ENCODE data around the gene TNFRSF17. TPM values are rescaled to one million over a fixed set of nuclear protein-coding genes. Genes with fewer than 3 reads are reported as not detected.

The TNFRSF17 gene
- total and polyA plus RNA-seq, 10 of the 15 experiments (the other 5 are each of a cell fraction or from before 2014, with no cell fraction given): 106 to 461 (median 179) TPM

DNA sequence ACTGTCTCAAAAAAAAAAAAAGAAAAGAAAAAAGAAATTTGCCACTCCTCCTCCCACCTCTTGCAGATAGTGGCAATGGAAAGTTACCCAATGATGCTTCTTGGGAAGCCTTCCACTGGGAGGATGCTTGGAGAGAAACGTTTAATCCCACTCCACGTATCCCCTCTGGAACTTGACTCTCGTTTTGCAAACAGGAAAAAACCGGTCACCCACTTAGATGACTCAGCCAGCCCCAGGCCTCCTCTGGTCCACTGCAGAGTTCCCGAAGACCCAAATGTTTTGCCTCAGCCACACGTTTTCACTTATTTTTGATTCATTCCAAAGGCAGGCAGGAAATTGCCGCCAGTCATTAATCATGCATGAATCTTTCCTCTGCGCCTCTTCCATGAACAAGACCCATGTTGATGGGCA is 9.3 kb upstream of the TNFRSF17 start:
- Histone ChIP-seq H3K27me3 (replicated peaks in 1 of 2; ENCODE audit: control insufficient read depth in 2 of 2, insufficient read depth in 2 of 2, low read length in 1 of 2) (no peaks in the 10 kb centered on the region), H3K4me3 (no peak overlapping the region), H2AFZ (ENCODE audit: control insufficient read depth, low read depth, low read length) (no peak overlapping the region), H3K9me3 (replicated peaks; ENCODE audit: control insufficient read depth, insufficient read depth, low read length) (no peaks in the 10 kb centered on the region), H3K4me2 (ENCODE audit: control insufficient read depth, insufficient read depth) (no peak overlapping the region), H4K20me1 (ENCODE audit: control insufficient read depth, insufficient read depth) (no peaks in the 10 kb centered on the region), H3K9ac (ENCODE audit: control insufficient read depth, insufficient read depth, low read length) (no peak overlapping the region), H3K4me1 (ENCODE audit: control insufficient read depth, insufficient read depth, low read length) (peaks cover 18% of the 10 kb centered on the region), H3K79me2 (ENCODE audit: control insufficient read depth, insufficient read depth, low read length) (no peaks in the 10 kb centered on the region), H3K27ac (ENCODE audit: control insufficient read depth, insufficient read depth) (no peak overlapping the region), H3K36me3 (ENCODE audit: control insufficient read depth in 2 of 2, insufficient read depth in 2 of 2, low read length in 1 of 2) (no peaks in the 10 kb centered on the region)
- TF ChIP-seq ZNF622 (IDR thresholded peaks at IDR 0.05): no peak
- TF ChIP-seq ZBED1 (IDR thresholded peaks at IDR 0.05; ENCODE audit: borderline replicate concordance): no peak
- no peak for TF ChIP-seq ESRRA (IDR thresholded peaks at IDR 0.05; ENCODE audit: low read length)
- no peak for TF ChIP-seq ASH2L (IDR thresholded peaks at IDR 0.05; ENCODE audit: borderline replicate concordance, low read depth)
- TF ChIP-seq, protein P1, sequence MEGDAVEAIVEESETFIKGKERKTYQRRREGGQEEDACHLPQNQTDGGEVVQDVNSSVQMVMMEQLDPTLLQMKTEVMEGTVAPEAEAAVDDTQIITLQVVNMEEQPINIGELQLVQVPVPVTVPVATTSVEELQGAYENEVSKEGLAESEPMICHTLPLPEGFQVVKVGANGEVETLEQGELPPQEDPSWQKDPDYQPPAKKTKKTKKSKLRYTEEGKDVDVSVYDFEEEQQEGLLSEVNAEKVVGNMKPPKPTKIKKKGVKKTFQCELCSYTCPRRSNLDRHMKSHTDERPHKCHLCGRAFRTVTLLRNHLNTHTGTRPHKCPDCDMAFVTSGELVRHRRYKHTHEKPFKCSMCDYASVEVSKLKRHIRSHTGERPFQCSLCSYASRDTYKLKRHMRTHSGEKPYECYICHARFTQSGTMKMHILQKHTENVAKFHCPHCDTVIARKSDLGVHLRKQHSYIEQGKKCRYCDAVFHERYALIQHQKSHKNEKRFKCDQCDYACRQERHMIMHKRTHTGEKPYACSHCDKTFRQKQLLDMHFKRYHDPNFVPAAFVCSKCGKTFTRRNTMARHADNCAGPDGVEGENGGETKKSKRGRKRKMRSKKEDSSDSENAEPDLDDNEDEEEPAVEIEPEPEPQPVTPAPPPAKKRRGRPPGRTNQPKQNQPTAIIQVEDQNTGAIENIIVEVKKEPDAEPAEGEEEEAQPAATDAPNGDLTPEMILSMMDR (IDR thresholded peaks at IDR 0.05 in 2 of 3, conservative IDR thresholded peaks at IDR 0.05 in 1 of 3; ENCODE audit: control insufficient read depth in 2 of 3, extremely low read depth in 1 of 3, insufficient read depth in 1 of 3, low read depth in 3 of 3, low read length in 3 of 3): no peak
- TF ChIP-seq SPI1 (IDR thresholded peaks at IDR 0.05; ENCODE audit: borderline replicate concordance, insufficient read depth, low read depth, low read length): no peak
- TF ChIP-seq, protein P2, sequence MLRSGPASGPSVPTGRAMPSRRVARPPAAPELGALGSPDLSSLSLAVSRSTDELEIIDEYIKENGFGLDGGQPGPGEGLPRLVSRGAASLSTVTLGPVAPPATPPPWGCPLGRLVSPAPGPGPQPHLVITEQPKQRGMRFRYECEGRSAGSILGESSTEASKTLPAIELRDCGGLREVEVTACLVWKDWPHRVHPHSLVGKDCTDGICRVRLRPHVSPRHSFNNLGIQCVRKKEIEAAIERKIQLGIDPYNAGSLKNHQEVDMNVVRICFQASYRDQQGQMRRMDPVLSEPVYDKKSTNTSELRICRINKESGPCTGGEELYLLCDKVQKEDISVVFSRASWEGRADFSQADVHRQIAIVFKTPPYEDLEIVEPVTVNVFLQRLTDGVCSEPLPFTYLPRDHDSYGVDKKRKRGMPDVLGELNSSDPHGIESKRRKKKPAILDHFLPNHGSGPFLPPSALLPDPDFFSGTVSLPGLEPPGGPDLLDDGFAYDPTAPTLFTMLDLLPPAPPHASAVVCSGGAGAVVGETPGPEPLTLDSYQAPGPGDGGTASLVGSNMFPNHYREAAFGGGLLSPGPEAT (IDR thresholded peaks at IDR 0.05; ENCODE audit: low read depth): no peak
- no peak for TF ChIP-seq RB1 (IDR thresholded peaks at IDR 0.05; ENCODE audit: borderline replicate concordance)
- TF ChIP-seq CREB1 (IDR thresholded peaks at IDR 0.05; ENCODE audit: low read depth): no peak
- no peak for TF ChIP-seq CBX5 (IDR thresholded peaks at IDR 0.05; ENCODE audit: low read depth)
- no peak for TF ChIP-seq IKZF2 (IDR thresholded peaks at IDR 0.05)
- TF ChIP-seq TCF3 (IDR thresholded peaks at IDR 0.05; ENCODE audit: borderline replicate concordance, insufficient read depth, low read depth, low read length): no peak
- no peak for TF ChIP-seq MEF2A (IDR thresholded peaks at IDR 0.05; ENCODE audit: insufficient read depth, low read depth, low read length)
- TF ChIP-seq IRF4 (IDR thresholded peaks at IDR 0.05; ENCODE audit: low read depth, low read length): no peak
- TF ChIP-seq SMARCA5 (IDR thresholded peaks at IDR 0.05): no peak
- TF ChIP-seq, protein P3, sequence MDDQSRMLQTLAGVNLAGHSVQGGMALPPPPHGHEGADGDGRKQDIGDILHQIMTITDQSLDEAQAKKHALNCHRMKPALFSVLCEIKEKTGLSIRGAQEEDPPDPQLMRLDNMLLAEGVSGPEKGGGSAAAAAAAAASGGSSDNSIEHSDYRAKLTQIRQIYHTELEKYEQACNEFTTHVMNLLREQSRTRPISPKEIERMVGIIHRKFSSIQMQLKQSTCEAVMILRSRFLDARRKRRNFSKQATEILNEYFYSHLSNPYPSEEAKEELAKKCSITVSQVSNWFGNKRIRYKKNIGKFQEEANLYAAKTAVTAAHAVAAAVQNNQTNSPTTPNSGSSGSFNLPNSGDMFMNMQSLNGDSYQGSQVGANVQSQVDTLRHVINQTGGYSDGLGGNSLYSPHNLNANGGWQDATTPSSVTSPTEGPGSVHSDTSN (IDR thresholded peaks at IDR 0.05; ENCODE audit: insufficient replicate concordance, low read depth, low read length): no peak
- TF ChIP-seq ZNF217 (IDR thresholded peaks at IDR 0.05): no peak
- no peak for TF ChIP-seq NFYA (IDR thresholded peaks at IDR 0.05; ENCODE audit: borderline replicate concordance, low read depth, low read length)
- no peak for TF ChIP-seq CHD4 (IDR thresholded peaks at IDR 0.05)
- WGBS (ENCODE audit: insufficient coverage, insufficient replicate concordance, low lambda C conversion rate, missing lambda C conversion rate): 73% methylated on average over 8 of the region's 8 CpGs
- DNase-seq (ENCODE audit: low read depth, low spot score): no peak
- no TSS peak for BruUV-seq (replicated peaks)
- ChIA-PET CTCF (interaction anchor here (2.8 kb wide), 1 partner anchor 112 kb away, joined by 9 read pairs; no protein-coding TSS in a partner anchor), RAD21 (ENCODE audit: unreplicated experiment) (no interaction called here), POLR2A (no interaction called here), SMC1A (ENCODE audit: uncharacterized antibody, unreplicated experiment) (interaction anchor here (0.9 kb wide), 1 partner anchor 22 kb away, joined by 4 read pairs; no protein-coding TSS in a partner anchor)
- no peak for ATAC-seq
- in situ Hi-C loops (cut with MboI): no loop called here
- no peak for FAIRE-seq
- intact Hi-C loops (cut with micrococcal nuclease; ENCODE audit: unreplicated experiment): no loop called here
